Progenitor cell of endocrine pancreas (in vitro differentiated cells): ENCODE measurements around the gene IRF2BP2. TPM values are rescaled to one million over a fixed set of nuclear protein-coding genes. Genes with fewer than 3 reads are reported as not detected.

Source experiments
- DNase-seq: peaks from one replicate; pipeline ENCODE4 v3.0.0; 2021; ENCODE audit warnings: low spot score; ENCODE audit not compliant: unreplicated experiment
- H3K27ac Mint-ChIP-seq: 2 replicates; pipeline ENCODE4 v1.8.0; 2021; ENCODE audit warnings: mild to moderate bottlenecking, moderate library complexity, mixed read lengths
- H3K27me3 Mint-ChIP-seq: 2 replicates; pipeline ENCODE4 v1.8.0; 2021; ENCODE audit warnings: mixed read lengths
- H3K36me3 Mint-ChIP-seq: 2 replicates; pipeline ENCODE4 v1.8.0; 2022; ENCODE audit warnings: mixed read lengths; ENCODE audit not compliant: insufficient read depth
- H3K4me1 Mint-ChIP-seq: 2 replicates; pipeline ENCODE4 v1.8.0; 2021; ENCODE audit warnings: low read depth, mixed read lengths
- H3K4me3 Mint-ChIP-seq: 2 replicates; pipeline ENCODE4 v1.8.0; 2021; ENCODE audit warnings: low read depth, mild to moderate bottlenecking, moderate library complexity, mixed read lengths
- H3K9me3 Mint-ChIP-seq: 2 replicates; pipeline ENCODE4 v1.8.0; 2021; ENCODE audit warnings: low read depth, mixed read lengths
- total RNA-seq: library from RNA; stranded (reverse); gene quantifications from 2 replicates; pipeline ENCODE4 v1.2.1, GENCODE V29; 2021
- TF ChIP-seq, protein P1 (sequence below): fragments of 200-600 bp; sonication (generic); IDR thresholded peaks from one replicate; pipeline ENCODE4 v1.5.0; 2021; ENCODE audit warnings: antibody characterized with exemption, mild to moderate bottlenecking; ENCODE audit not compliant: unreplicated experiment

Gene IRF2BP2
- total RNA-seq, 1 donor from 2014 or later, result 214 TPM

- H3K27ac Mint-ChIP-seq, result no peak overlapping the region
Observed at GRCh38 chr1:234582681-234583301, 27.2 kb downstream of the IRF2BP2 start.

GRCh38 chr1:234582186-234582585 is 27.8 kb downstream of the IRF2BP2 start:
- H3K27ac Mint-ChIP-seq, result no peak overlapping the region
- no peak overlapping the region for H3K4me3 Mint-ChIP-seq
- no peaks in the 10 kb centered on the region for H3K36me3 Mint-ChIP-seq
- DNase-seq, result no peak
- H3K9me3 Mint-ChIP-seq, result no peaks in the 10 kb centered on the region
- TF ChIP-seq, protein P1, sequence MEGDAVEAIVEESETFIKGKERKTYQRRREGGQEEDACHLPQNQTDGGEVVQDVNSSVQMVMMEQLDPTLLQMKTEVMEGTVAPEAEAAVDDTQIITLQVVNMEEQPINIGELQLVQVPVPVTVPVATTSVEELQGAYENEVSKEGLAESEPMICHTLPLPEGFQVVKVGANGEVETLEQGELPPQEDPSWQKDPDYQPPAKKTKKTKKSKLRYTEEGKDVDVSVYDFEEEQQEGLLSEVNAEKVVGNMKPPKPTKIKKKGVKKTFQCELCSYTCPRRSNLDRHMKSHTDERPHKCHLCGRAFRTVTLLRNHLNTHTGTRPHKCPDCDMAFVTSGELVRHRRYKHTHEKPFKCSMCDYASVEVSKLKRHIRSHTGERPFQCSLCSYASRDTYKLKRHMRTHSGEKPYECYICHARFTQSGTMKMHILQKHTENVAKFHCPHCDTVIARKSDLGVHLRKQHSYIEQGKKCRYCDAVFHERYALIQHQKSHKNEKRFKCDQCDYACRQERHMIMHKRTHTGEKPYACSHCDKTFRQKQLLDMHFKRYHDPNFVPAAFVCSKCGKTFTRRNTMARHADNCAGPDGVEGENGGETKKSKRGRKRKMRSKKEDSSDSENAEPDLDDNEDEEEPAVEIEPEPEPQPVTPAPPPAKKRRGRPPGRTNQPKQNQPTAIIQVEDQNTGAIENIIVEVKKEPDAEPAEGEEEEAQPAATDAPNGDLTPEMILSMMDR, result no peak
- H3K27me3 Mint-ChIP-seq, result peaks cover 4% of the 10 kb centered on the region
- no peaks in the 10 kb centered on the region for H3K4me1 Mint-ChIP-seq

More at GRCh38 chr1:234582681-234583301, 27.2 kb downstream of the IRF2BP2 start:
- no peak for DNase-seq
- TF ChIP-seq, protein P1, result no peak
- H3K27me3 Mint-ChIP-seq, result peaks cover 4% of the 10 kb centered on the region
- H3K9me3 Mint-ChIP-seq, result no peaks in the 10 kb centered on the region
- no peak overlapping the region for H3K4me3 Mint-ChIP-seq
- no peaks in the 10 kb centered on the region for H3K36me3 Mint-ChIP-seq
- no peaks in the 10 kb centered on the region for H3K4me1 Mint-ChIP-seq

DNA sequence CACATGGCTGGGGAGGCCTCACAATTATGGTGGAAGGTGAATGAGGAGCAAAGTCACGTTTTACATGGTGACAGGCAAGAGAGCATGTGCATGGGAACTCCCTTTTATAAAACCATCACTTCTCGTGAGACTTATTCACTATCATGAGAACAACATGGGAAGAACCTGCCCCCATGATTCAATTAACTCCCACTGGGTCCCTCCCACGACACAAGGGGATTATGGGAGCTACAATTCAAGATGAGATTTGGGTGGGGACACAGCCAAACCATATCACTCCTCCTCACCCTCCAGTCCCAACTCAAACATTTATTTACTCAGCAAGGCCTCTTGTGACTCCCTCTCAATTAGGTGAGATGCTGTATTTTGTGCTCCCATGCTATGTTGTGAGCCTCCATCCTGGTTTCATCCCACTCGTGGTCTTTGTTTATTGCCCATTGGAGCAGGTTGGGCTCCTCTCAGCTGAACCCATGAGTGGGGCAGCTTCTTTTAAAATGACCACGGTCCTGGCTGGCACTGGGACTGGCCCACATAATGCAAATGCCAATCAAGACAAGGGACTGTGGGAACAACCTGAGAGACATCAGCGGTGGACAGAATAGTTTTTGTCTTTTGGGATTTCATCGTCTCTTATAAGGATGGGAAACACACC is 28.8 kb downstream of the IRF2BP2 start:
- Mint-ChIP-seq H3K9me3 (no peaks in the 10 kb centered on the region), H3K36me3 (no peaks in the 10 kb centered on the region), H3K4me3 (no peak overlapping the region), H3K27ac (no peak overlapping the region), H3K4me1 (no peaks in the 10 kb centered on the region), H3K27me3 (no peaks in the 10 kb centered on the region)
- TF ChIP-seq, protein P1, result no peak
- no peak for DNase-seq

DNA sequence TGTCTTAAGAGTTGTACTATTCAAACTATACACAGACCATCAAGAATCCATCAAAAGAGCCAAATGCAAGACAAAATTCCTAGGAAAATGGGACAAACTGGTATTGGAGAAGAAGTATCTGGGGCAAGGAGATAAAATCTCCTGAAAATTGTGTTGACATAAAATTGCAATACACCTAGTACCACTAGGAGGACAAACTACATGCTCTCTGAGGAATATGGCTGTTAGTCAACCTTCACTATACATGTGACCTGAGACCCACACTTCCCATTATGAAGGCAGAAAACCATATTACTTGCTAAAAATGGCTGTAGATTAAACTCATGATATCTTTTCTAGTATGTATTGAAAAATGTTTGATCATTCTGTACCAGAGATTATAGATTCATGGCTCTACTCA is 30.0 kb downstream of the IRF2BP2 start:
- no peaks in the 10 kb centered on the region for H3K36me3 Mint-ChIP-seq
- TF ChIP-seq, protein P1, result peak; percentile 33
- no peaks in the 10 kb centered on the region for H3K27me3 Mint-ChIP-seq
- no peaks in the 10 kb centered on the region for H3K9me3 Mint-ChIP-seq
- H3K4me3 Mint-ChIP-seq, result no peak overlapping the region
- H3K27ac Mint-ChIP-seq, result no peak overlapping the region
- DNase-seq, result no peak
- no peaks in the 10 kb centered on the region for H3K4me1 Mint-ChIP-seq

DNA sequence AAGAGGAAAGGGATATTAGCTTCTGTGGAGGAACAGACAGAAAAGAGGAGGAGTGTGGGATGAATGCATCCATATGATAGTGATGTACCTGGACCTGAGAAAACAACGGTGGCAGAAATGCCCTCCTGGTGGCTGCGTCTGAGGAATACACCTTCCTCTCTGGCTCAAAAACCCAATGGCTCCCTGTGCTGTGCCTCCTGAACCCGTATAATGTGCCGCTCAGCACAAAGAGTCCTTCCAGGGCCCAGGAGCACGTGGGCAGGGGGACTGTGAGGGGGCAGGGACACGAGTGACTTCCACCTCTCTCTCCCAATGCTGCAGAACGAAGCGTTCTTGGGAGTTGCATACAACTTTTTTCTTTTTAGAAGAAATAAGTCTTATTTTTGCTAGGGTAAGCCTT is 31.2 kb downstream of the IRF2BP2 start:
- Mint-ChIP-seq H3K4me1 (no peaks in the 10 kb centered on the region), H3K4me3 (no peak overlapping the region)

More for the DNA sequence above, 31.2 kb downstream of the IRF2BP2 start:
- no peaks in the 10 kb centered on the region for H3K27me3 Mint-ChIP-seq
- no peak overlapping the region for H3K27ac Mint-ChIP-seq
- H3K36me3 Mint-ChIP-seq, result no peaks in the 10 kb centered on the region
- no peak for DNase-seq
- no peaks in the 10 kb centered on the region for H3K9me3 Mint-ChIP-seq
- TF ChIP-seq, protein P1, result no peak
